ENCODE measurements around the gene VIPR1.

DNA sequence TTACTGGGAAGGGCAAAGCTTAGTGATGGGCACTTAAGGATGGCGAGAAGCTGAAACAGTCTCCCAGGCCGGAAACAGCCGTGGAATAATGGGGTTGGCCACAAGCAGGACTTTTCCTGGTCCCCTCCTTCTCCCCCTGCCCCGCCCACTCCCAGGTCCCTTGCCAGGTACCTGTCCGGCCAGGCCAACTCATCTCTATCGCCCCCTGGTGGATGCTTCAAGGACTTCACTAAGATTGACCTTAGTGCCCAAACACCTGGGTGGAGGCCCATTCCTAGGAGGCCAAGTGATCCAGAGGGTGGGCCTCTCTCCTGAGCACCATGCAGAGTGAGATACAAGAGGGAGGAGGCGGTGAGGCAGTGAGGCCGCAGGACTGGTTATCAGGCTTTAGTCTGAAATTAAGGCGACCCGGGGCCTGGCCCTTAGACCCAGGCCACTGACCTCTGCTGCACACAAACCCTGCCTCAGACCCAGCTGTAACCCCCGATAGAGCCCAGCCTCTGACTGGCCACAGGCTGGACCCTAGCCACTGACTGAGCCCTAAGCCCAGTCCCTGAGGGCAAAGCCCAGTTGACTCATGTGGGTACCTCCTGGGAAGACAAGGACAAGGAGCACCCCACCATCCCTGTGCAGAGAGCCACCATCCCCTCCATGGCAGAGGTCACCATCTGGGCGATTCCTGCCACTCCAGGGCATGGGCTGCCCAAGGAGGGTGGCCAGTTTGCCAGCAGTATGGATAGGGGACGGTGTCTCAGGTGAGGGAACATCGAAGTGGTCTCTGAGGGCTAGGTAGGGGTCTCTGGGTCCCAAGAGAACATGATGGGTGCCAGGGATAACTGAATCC lies 37.6 kb downstream of the VIPR1 start:
- no peak for TF ChIP-seq RARB (CRISPR knock-in tag; IDR thresholded peaks at IDR 0.05)
- no peak for TF ChIP-seq ARNTL (CRISPR knock-in tag; IDR thresholded peaks at IDR 0.05; ENCODE audit: borderline replicate concordance, low read depth)
- TF ChIP-seq, protein P1, sequence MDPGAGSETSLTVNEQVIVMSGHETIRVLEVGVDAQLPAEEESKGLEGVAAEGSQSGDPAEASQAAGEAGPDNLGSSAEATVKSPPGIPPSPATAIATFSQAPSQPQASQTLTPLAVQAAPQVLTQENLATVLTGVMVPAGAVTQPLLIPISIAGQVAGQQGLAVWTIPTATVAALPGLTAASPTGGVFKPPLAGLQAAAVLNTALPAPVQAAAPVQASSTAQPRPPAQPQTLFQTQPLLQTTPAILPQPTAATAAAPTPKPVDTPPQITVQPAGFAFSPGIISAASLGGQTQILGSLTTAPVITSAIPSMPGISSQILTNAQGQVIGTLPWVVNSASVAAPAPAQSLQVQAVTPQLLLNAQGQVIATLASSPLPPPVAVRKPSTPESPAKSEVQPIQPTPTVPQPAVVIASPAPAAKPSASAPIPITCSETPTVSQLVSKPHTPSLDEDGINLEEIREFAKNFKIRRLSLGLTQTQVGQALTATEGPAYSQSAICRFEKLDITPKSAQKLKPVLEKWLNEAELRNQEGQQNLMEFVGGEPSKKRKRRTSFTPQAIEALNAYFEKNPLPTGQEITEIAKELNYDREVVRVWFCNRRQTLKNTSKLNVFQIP (CRISPR knock-in tag; IDR thresholded peaks at IDR 0.05; ENCODE audit: borderline replicate concordance, low read depth), result no peak
- TF ChIP-seq, protein P2, sequence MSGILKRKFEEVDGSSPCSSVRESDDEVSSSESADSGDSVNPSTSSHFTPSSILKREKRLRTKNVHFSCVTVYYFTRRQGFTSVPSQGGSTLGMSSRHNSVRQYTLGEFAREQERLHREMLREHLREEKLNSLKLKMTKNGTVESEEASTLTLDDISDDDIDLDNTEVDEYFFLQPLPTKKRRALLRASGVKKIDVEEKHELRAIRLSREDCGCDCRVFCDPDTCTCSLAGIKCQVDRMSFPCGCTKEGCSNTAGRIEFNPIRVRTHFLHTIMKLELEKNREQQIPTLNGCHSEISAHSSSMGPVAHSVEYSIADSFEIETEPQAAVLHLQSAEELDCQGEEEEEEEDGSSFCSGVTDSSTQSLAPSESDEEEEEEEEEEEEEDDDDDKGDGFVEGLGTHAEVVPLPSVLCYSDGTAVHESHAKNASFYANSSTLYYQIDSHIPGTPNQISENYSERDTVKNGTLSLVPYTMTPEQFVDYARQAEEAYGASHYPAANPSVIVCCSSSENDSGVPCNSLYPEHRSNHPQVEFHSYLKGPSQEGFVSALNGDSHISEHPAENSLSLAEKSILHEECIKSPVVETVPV (CRISPR knock-in tag; IDR thresholded peaks at IDR 0.05), result no peak
- TF ChIP-seq, protein P3, sequence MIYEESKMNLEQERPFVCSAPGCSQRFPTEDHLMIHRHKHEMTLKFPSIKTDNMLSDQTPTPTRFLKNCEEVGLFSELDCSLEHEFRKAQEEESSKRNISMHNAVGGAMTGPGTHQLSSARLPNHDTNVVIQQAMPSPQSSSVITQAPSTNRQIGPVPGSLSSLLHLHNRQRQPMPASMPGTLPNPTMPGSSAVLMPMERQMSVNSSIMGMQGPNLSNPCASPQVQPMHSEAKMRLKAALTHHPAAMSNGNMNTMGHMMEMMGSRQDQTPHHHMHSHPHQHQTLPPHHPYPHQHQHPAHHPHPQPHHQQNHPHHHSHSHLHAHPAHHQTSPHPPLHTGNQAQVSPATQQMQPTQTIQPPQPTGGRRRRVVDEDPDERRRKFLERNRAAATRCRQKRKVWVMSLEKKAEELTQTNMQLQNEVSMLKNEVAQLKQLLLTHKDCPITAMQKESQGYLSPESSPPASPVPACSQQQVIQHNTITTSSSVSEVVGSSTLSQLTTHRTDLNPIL (CRISPR knock-in tag; IDR thresholded peaks at IDR 0.05; ENCODE audit: low read depth), result no peak
- TF ChIP-seq ZFP30 (CRISPR knock-in tag; IDR thresholded peaks at IDR 0.05), result no peak
- TF ChIP-seq ISL1 (CRISPR knock-in tag; IDR thresholded peaks at IDR 0.05), result no peak
- no peak for TF ChIP-seq SNAI2 (CRISPR knock-in tag; IDR thresholded peaks at IDR 0.05)

Data from SK-N-SH treated with all-trans-retinoic acid at 6 μM for 48 hours (cell line).